KBM-7 (cell line): ENCODE data around the gene GXYLT1.
"Not testable (repeated sequence)": the region's sequence is repeated elsewhere in the genome, so short reads cannot be mapped to it uniquely, and the experiment has no call there.

Source experiments
- DNase-seq: peaks from one replicate; pipeline ENCODE4 v3.0.0-alpha.2; 2015
- in situ Hi-C: fragments of 300-500 bp; cut with MboI; formaldehyde crosslinking; loops from 2 replicates; pipeline ENCODE4 v1.14.3; 2020; ENCODE audit warnings: low sequenced_read_pairs, low pct_unique_long_range_greater_than_20kb, mixed read lengths

Gene GXYLT1

GRCh38 chr12:42144408-42145196 is at the start of gene GXYLT1:
Gene GXYLT1 (minus strand): TSS chr12:42144874. CDS start chr12:42144646, 228 bp downstream.
- DNase-seq = peak; percentile 91
- in situ Hi-C loops = loop anchor here (25.0 kb wide), 1 partner anchor 218 kb away; no protein-coding TSS in a partner anchor

GRCh38 chr12:42192686-42193085 is 48.0 kb upstream of the GXYLT1 start:
- in situ Hi-C loops = no loop called here

GRCh38 chr12:42192258-42192657 is 47.6 kb upstream of the GXYLT1 start:
- no peak for DNase-seq
- in situ Hi-C loops = no loop called here

More at GRCh38 chr12:42192686-42193085, 48.0 kb upstream of the GXYLT1 start:
- no peak for DNase-seq

GRCh38 chr12:42190376-42190775 is 45.7 kb upstream of the GXYLT1 start:
- in situ Hi-C loops = no loop called here
- no peak for DNase-seq

- DNase-seq, in situ Hi-C loops: not testable (repeated sequence)
Observed at GRCh38 chr12:42188275-42188674, 43.6 kb upstream of the GXYLT1 start.

GRCh38 chr12:42187799-42188198 is 43.1 kb upstream of the GXYLT1 start:
- in situ Hi-C loops = no loop called here
- no peak for DNase-seq

- DNase-seq = no peak
- in situ Hi-C loops = no loop called here
Observed at GRCh38 chr12:42186793-42187192, 42.1 kb upstream of the GXYLT1 start.

GRCh38 chr12:42182394-42182793 is 37.7 kb upstream of the GXYLT1 start:
- in situ Hi-C loops = no loop called here
- DNase-seq = no peak

GRCh38 chr12:42180990-42181596 is 36.4 kb upstream of the GXYLT1 start:
- in situ Hi-C loops = no loop called here
- peak; percentile 58 for DNase-seq

- no peak for DNase-seq
- in situ Hi-C loops = no loop called here
Observed at GRCh38 chr12:42178101-42178500, 33.4 kb upstream of the GXYLT1 start.

GRCh38 chr12:42174978-42175377 is 30.3 kb upstream of the GXYLT1 start:
- in situ Hi-C loops = no loop called here
- DNase-seq = no peak

- in situ Hi-C loops = no loop called here
- DNase-seq = no peak
Observed at GRCh38 chr12:42173961-42174521, 29.4 kb upstream of the GXYLT1 start.

- peak; percentile 49 for DNase-seq
- in situ Hi-C loops = no loop called here
Observed at GRCh38 chr12:42172441-42173210, 28.0 kb upstream of the GXYLT1 start.

GRCh38 chr12:42167711-42168110 is 23.0 kb upstream of the GXYLT1 start:
- no peak for DNase-seq
- in situ Hi-C loops = no loop called here

- in situ Hi-C loops = no loop called here
- DNase-seq = no peak
Observed at GRCh38 chr12:42166501-42166900, 21.8 kb upstream of the GXYLT1 start.

- no peak for DNase-seq
Observed at GRCh38 chr12:42163913-42164312, 19.2 kb upstream of the GXYLT1 start.

GRCh38 chr12:42162965-42163364 is 18.3 kb upstream of the GXYLT1 start:
- DNase-seq = no peak
- in situ Hi-C loops = no loop called here

More at GRCh38 chr12:42163913-42164312, 19.2 kb upstream of the GXYLT1 start:
- in situ Hi-C loops = no loop called here

GRCh38 chr12:42162193-42162592 is 17.5 kb upstream of the GXYLT1 start:
- no peak for DNase-seq
- in situ Hi-C loops = no loop called here

- no peak for DNase-seq
- in situ Hi-C loops = no loop called here
Observed at GRCh38 chr12:42161529-42161928, 16.9 kb upstream of the GXYLT1 start.

GRCh38 chr12:42156232-42156631 is 11.6 kb upstream of the GXYLT1 start:
- in situ Hi-C loops = no loop called here
- DNase-seq = no peak
